Measurements from ENCODE around the gene CPM.
A peak's percentile ranks its signal among the peaks of the same experiment; 100 is the strongest.
"Not testable (repeated sequence)": the region's sequence is repeated elsewhere in the genome, so short reads cannot be mapped to it uniquely, and the experiment has no call there.

Gene CPM

DNA sequence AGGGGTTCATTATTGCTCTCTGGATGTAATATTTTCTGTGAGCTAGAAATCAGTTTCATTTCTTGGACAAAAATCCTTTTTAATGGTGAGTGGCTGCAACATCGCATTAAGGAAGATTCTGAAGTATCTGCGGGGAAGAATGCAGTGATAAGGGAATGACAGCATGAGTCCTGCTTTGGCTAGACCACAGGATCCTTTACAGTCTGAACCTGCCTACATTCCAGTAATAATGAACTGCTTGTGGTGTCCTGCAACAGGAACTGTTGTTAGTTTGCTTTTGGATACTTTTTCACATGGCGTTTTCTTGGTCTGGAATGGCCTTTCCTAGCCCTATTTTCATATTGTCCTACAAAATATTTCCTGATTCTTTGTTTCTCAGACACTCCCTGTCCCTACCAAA is 109.3 kb downstream of the CPM start:
- DNase-seq, result no peak

DNA sequence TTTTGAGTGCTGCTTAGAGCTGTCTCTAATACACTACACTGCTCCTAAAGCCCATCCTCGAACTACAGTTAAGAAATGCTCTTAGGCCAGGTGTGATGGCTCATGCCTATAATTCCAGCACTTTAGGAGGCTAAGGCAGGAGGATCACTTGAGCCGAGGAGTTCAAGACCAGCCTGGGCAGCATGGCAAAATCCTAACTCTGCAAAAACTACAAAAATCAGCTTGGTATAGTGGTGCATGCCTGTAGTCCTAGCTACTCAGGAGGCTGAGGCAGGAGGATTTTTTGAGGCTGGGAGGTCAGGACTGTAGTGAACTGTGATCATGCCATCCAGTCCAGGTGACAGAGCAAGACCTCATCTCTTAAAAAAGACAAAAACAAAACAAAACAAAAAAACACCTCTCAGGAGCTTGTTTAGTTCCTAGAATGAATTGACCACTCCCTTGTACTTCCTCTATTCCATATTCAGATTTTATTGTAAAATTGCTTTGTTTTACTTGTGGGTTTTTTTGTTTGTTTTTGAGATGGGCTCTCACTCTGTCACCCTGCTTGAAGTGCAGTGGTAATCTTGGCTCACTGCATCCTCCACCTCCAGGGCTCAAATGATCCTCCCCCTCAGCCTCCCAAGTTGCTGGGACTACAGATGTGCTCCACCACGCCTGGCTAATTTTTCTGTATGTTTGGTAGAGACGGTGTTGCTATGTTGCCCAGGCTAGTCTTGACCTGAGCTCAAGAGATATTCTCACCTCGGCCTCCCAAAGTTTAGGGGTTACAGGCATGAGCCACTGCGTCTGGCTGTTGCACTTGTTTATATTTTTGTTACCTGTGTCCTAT is 111.4 kb downstream of the CPM start:
- DNase-seq, result no peak

DNA sequence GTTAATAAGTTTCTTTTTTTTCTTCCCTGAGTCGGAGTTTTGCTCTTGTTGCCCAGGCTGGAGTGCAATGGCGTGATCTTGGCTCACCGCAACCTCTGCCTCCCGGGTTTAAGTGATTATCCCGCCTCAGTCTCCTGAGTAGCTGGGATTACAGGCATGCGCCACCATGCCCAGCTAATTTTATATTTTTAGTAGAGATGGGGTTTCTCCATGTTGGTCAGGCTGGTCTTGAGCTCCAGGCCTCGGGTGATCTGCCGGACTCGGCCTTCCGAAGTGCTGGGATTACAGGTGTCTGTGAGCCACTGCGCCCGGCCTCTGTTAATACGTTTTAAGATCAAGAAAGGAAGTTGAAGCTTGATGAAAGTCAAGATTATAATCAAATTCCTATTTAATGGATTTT is 113.5 kb downstream of the CPM start:
- DNase-seq, result not testable (repeated sequence)

DNA sequence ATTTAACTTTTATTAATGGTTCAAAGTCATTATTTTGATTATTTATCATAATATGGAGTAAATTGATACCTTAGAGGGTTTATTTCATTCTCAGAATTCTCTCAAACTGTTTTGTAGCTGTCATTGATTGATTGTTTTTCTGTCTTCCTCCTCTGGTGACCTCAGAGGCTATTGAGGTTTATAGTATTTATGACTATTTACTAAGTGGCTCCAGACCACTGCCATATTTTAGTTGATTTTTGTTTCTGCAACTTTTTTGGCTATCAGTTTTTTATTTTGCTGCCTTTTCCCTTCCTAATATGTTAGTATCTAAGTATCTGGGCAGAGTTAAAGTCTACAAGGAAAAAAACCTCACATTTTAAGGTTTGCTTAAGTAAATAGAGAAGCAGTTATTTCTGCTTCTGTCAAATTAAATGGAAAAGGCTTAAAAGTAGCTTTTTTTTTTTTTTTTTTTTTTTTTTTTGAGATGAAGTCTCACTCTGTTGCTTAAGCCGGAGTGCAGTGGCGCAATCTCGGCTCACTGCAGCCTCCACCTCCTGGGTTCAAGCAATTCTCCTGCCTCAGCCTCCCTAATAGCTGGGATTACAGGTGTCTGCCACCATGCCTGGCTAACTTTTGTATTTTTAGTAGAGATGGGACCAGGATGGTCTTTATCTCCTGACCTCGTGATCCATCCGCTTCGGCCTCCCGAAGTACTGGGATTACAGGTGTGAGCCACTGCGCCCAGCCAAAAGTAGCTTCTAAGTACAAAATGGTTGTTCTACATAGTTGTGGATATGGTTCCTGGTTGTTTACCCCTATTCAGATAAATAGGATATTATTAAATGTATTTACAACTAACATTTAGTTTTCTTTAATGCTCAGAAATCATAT is 116.8 kb downstream of the CPM start:
- DNase-seq, result no peak

DNA sequence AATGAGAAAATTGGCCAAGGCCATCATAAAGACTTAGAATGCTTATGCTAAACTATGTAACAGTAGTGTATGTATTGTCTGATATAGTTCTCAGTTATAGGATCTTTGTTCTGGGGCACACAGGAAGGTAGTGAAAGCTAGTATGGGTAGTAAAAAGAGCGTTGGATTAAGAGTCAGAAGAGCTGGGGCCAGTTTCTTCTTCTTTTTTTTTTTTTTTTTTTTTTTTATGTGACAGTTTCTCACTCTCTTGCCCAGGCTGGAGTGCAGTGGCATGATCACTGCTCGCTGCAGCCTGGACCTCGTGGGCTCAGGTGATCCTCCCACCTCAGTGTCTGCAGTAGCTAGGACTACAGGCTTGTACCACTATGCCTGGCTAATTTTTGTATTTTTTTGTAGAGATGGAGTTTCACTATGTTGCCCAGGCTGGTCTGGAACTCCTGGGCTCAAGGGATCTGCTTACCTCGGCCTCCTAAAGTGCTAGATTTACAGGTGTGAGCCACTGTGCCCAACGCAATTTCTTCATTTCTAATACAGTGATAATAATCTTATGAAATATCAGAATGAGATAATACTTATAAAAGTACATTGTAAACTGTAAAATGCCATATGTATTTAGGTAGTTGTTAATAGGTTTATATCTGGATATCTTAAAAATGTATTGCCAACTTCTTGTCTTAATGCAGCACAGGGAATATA is 117.6 kb downstream of the CPM start:
- DNase-seq, result no peak

DNA sequence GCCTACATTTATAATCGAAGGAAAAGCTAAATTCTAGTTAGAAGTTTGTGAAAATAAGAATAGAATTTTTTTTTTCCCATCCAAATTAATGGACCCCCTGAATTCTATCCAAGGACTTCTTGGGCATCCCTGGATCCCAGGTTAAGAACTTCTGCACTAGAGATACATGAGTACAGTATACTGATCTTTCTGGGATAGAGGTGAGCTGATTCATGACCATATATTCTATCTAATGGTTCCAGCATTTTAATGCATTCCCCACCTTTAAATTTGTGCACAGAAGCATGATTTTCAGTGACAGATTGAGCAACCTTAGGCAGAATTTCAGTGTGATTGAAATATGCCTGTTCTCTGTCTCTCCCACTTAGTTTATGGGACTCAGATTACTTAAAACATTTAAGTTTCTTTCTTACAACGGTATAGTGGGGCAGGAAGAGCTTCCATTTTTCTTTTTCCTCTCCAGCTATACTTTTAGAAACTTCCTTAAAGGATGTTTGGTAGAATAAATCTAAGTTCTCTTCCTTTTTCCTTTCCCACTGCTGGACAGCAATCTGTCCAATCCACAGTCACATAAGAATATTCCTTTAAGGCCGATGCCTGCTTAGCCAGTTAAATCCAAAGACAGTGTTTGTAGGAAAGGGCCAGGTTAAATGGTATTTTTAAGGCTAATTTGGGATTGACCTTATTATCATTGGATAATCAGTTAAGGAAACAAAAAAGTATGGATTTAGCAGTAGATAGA is 118.3 kb downstream of the CPM start:
- no peak for DNase-seq

DNA sequence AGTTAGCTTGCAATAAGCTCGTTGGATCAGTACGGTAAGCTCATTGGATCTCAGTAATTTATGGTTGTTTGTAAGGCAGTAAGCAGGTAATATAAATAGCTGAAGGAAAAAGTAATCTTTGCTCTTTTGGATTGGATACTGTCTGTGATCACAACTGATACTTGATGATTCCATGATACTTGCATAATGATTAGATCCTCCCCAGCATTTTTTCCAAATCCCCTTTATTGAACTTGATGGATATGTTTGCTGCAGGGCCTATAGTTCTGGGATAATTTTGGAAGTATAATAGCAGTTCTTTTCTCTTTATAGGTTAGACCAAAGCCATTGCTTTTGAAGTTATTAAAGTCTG is 119.8 kb downstream of the CPM start:
- DNase-seq, result no peak

DNA sequence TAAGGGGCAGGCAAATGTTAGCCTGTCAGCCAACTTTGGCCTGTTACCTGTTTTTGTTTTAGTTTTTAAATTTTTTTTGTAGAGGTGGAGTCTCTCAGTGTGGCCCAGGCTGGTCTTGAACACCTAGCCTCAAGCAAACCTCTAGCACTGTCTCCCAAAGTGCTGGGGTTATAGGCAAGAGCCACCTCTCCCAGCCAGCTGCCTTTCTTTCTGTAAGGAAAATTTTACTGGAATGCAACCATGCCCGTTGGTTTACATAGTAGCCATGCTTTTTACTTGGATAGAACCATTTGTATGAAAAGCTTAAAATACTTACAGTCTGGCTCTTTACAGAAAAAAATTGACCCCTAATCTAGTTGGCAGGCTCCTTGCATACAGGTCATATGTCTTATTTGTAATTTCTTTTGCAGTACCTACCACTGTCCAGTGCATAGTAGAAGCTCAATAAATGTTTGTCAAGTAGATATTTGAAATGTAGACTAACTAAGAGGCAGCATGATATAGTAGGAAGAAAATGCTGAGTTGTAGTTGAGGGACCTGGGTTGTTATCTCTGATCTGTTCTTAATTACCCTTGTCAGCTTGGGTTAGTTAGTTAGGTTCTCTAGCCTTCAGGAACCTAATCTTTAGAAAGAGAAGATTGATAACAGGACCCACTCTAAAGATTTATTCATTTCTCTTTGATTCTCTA is 120.3 kb downstream of the CPM start:
- no peak for DNase-seq

DNA sequence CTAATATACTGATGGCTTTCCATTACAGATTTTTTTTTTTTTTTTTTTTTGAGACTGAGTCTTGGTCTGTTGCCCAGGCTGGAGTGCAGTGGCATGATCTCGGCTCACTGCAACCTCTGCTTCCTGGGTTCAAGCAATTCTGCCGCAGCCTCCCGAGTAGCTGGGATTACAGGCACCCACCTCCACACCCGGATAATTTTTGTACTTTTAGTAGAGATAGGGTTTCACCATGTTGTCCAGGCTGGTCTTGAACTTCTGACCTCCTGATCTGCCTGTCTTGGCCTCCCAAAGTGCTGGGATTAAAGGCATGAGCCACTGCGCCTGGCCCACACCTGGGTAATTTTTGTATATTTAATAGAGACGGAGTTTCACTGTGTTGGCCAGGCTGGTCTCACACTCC is 121.4 kb downstream of the CPM start:
- not testable (repeated sequence) for DNase-seq

DNA sequence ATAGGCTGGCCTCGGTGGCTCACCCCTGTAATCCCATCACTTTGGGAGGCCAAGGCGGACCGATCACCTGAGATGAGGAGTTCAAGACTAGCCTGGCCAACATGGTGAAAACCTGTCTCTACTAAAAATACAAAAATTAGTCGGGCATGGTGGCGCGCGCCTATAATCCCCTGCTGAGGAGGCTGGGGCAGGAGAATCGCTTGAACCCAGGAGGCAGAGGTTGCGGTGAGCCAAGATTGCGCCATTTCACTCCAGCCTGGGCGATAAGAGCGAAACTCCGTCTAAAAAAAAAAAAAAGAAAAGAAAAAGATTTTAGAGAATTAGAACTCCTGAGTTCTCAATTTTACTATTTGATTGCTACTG is 123.0 kb downstream of the CPM start:
- DNase-seq, result not testable (repeated sequence)

DNA sequence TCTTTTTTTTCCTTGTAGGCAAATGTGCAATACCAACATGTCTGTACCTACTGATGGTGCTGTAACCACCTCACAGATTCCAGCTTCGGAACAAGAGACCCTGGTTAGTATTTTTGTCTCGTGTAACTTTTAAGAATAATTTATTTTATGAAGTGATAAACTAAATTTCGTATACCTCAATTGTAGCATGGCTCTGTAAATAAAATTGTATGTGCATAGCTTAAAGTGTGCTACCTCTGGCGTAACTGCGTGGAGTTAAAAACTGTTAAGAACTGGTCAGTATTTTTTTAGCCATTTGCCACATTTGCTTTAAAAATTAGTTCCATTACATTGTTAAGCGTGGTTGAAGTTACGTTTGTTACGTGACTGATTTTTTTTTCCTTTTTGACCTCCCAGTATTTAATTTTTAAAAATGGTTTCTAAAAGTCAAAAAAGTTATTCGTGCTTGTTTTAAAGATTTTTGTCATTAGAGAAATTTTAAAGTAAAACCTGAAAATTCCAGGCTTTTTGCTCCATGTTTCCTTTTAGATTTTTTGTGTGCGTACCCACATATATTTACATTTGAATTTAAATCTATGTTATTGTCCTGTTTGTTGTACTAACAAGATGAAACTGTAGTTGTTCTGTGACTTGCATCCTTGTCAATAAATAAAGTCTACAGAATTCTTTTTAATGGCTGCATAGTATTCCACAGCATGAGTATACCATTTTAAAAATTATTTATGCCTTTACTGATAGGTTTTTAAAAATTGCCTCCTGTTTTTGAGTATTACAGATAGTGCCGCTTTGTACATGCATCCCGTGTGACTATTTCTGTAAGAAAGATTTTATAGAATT is 123.6 kb downstream of the CPM start:
- DNase-seq, result no peak

DNA sequence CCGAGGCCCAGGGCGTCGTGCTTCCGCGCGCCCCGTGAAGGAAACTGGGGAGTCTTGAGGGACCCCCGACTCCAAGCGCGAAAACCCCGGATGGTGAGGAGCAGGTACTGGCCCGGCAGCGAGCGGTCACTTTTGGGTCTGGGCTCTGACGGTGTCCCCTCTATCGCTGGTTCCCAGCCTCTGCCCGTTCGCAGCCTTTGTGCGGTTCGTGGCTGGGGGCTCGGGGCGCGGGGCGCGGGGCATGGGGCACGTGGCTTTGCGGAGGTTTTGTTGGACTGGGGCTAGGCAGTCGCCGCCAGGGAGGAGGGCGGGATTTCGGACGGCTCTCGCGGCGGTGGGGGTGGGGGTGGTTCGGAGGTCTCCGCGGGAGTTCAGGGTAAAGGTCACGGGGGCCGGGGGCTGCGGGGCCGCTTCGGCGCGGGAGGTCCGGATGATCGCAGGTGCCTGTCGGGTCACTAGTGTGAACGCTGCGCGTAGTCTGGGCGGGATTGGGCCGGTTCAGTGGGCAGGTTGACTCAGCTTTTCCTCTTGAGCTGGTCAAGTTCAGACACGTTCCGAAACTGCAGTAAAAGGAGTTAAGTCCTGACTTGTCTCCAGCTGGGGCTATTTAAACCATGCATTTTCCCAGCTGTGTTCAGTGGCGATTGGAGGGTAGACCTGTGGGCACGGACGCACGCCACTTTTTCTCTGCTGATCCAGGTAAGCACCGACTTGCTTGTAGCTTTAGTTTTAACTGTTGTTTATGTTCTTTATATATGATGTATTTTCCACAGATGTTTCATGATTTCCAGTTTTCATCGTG is 124.4 kb downstream of the CPM start:
- DNase-seq, result peak; percentile 61 to 82

DNA sequence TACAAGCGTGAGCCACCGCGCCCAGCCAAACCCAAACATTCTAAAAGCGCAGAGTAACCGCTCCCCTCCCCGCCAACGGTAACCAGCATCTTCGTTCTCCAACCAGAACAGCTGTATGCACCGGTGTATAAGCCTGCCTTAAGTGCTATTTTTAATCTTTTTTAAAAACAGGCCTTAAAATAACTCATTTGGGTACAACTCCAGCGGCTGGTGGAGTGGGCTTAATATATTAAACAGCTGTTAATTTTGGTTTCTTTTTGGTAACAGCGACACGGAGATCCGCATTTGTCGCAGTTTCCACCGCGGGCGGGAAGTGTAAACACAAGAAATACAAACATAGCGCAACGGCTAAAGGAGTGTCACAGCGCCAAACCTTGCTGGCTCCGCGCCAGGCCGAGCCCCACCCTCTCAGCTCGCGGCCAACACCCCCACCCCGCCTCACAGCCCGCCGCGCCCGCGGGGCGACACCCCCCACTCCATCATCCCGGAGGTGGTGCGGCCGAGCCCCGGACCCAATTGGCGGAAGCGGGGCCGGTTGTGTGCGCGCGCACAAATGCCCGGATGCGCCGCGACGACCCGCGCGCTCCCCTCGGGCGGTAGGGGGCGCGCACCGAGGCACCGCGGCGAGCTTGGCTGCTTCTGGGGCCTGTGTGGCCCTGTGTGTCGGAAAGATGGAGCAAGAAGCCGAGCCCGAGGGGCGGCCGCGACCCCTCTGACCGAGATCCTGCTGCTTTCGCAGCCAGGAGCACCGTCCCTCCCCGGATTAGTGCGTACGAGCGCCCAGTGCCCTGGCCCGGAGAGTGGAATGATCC is 125.2 kb downstream of the CPM start, which contains the start of gene MDM2:
TSS of gene MDM2 (plus strand) at position 602 of the 812 bp plus-strand sequence. CDS start 301 bp downstream, outside the sequence.
- peak; percentile 88 to 93 for DNase-seq

DNA sequence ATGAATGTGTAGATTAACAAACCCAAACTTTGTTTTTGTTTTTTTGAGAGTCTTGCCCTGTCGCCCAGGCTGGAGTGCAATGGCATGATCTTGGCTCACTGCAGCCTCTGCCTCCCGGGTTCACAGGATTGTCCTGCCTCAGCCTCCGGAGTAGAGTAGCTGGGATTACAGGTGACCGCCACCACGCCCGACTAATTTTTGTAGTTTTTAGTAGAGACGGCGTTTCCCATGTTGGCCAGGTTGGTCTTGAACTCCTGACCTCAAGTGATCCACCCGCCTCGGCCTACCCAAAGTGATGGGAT is 125.7 kb downstream of the CPM start:
- not testable (repeated sequence) for DNase-seq

DNA sequence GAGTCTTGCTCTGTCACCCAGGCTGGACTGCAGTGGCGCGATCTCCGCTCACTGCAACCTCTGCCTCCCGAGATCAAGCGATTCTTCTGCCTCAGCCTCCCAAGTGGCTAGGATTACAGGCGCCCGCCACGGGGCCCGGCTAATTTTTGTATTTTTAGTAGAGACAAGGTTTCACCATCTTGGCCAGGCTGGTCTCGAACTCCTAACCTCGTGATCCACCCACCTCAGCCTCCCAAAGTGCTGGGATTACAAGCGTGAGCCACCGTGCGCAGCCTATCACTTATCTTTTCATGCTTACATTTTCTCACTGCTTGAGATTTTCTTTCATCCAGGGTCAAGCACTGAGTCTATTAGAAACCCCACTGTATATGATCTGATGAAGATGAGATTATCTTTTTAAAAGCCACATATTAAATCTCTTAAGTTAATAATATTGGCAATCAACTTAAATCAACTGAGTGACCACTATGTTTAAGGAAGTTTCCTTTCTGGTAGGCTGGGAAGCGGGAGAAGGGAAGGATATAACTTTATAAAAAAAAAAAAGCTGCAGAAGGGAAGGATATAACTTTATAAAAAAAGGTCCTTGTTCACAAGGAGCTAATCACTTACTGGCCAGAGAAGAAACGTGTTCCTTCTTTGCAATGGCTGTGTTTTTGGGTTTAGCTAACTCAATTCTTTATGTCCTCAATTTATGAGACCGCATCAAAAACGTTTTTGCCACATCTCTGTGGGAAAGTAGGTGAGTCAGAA is 126.3 kb downstream of the CPM start:
- DNase-seq, result peak in 1 of 2 experiments; percentile 16

DNA sequence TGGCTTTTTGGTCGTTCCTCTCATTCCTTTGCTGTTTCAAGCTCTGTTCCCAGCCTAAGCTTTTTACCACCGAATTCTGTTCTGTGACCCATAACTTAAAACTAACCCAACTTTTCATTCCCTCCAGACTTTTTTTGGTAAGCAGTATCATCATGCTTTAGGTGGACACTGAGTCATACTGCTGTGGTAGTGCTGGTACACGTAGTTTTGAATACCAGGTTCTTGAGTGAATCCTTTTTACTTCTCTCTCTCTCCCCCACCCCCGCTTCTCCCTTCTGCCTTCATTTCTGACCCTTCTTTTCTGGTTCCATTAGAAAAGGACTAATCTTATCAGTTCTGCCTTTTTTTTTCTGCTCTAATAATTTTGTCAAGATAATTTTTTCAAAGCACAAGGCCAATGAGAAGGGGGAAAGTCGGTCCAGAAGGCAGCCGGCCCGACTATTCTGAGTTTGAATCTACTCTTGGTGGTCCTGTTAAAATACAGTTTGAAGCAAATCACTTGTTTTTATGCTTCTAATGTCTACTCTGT is 127.3 kb downstream of the CPM start:
- no peak for DNase-seq

DNA sequence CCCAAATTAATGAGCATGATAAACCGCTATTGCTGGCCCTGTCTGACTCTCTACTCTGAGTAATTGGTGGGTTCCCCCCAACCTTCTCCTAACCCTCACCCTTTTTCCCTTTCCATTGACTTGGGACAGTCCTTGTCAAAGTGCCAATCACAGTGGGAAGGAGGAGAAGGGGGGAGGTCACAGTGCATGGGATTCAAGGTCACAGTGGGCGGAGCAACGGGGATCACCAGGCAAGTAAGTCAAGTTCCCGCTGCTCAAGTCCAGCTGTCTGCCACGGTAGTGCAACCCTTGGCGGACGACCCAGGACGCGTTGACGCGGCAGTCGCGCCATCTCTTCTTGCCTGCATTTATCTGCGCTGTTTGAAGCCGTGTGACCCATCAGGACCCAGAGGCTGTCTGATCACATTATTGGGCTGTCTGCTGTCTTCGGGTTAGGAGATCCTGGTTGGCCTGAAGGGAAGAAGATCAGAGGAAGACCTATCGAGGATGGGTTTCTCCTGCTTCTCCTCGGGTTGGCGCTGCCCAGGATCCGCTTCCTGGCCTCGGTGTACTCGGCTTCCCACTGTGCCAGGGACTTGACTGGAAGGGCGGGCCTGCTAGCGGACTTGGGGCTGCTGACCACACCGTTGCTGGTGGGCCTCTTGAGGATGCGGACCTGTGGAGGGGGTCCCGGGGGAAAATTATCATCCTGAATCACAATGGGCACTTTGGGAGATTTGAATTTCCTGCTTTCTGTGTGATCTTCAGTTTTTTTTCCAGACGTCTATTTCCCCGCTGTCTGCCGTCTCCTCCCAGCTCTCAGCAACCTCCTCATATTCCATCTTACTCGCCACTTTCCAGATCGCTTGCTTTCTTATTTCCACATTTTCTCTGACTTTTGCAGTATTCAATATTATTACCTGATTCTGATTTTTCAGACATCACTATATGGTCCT is 128.0 kb downstream of the CPM start:
- DNase-seq, result no peak

All from NCI-H524 (cell line).